Naive thymus-derived CD8-positive, alpha-beta T cell (primary cell): ENCODE data around the gene CHST3. TPM values are rescaled to one million over a fixed set of nuclear protein-coding genes. Genes with fewer than 3 reads are reported as not detected.
A peak's percentile ranks its signal among the peaks of the same experiment; 100 is the strongest.

Source experiments
- ATAC-seq, 2 donors: fragments of 150-1000 bp; cut with Tn5 transposase in 1 of 2; sonication (Bioruptor Pico), chemical (Tn5 transposase) in 1 of 2; 1 replicate in 1 of 2; 2 replicates in 1 of 2; pipeline ENCODE4 v1.10.0; 2021; ENCODE audit warnings: mild to moderate bottlenecking in 2 of 2, moderate library complexity in 2 of 2
- POLR2A ChIA-PET: fragments of 350-600 bp; sonication (Branson Sonifier 250); formaldehyde crosslinking; loops from one replicate; lab custom pipeline; 2021; ENCODE audit warnings: antibody characterized with exemption; lab: Charles Lee
- DNase-seq, 10 donors: peaks; one replicate each; pipeline versions ENCODE4 v3.0.0 to v3.0.0-alpha.2; 2020 to 2022
- H3K27ac Mint-ChIP-seq, 10 donors: one replicate each; pipeline ENCODE4 v1.8.0; 2020 to 2022; ENCODE audit warnings: mild to moderate bottlenecking in 10 of 10, mixed read lengths in 10 of 10, moderate library complexity in 4 of 10, inconsistent platforms in 1 of 10
- H3K27me3 Mint-ChIP-seq, 5 donors: one replicate each; pipeline ENCODE4 v1.8.0; 2021 to 2022; ENCODE audit warnings: mixed read lengths in 5 of 5
- H3K36me3 Mint-ChIP-seq, 3 donors: one replicate each; pipeline ENCODE4 v1.8.0; 2020 to 2022; ENCODE audit warnings: mixed read lengths in 3 of 3, mild to moderate bottlenecking in 2 of 3, inconsistent platforms in 1 of 3
- H3K4me1 Mint-ChIP-seq, 4 donors: one replicate each; pipeline ENCODE4 v1.8.0; 2021 to 2022; ENCODE audit warnings: mixed read lengths in 4 of 4
- H3K4me3 Mint-ChIP-seq, 10 donors: one replicate each; pipeline ENCODE4 v1.8.0; 2020 to 2022; ENCODE audit warnings: mild to moderate bottlenecking in 10 of 10, mixed read lengths in 10 of 10, moderate library complexity in 6 of 10, inconsistent platforms in 1 of 10
- H3K9me3 Mint-ChIP-seq, 9 donors: one replicate each; pipeline ENCODE4 v1.8.0; 2020 to 2022; ENCODE audit warnings: mixed read lengths in 9 of 9, mild to moderate bottlenecking in 3 of 9, inconsistent platforms in 1 of 9, moderate library complexity in 1 of 9
- polyA plus RNA-seq, 3 donors: library from polyadenylated mRNA; unstranded; fragments of 300-500 nt; fragmentation: Illumina TruSeq; gene quantifications; one replicate each; pipeline ENCODE4 v1.2.3, GENCODE V29; 2021
- total RNA-seq, 8 experiments: library from RNA in 2 of 8; stranded (reverse) in 2 of 8; gene quantifications; one replicate each; pipeline ENCODE4 v1.2.3 and lab custom pipeline; 2021 to 2026

Gene CHST3
- total and polyA plus RNA-seq, 5 experiments from 2014 or later: not detected

GRCh38 chr10:72013202-72013945 is 49.2 kb downstream of the CHST3 start:
- Mint-ChIP-seq H3K4me1 (no peaks in the 10 kb centered on the region), H3K27ac (no peak overlapping the region), H3K36me3 (no peaks in the 10 kb centered on the region), H3K9me3 (no peaks in the 10 kb centered on the region), H3K4me3 (no peak overlapping the region), H3K27me3 (peaks cover 0 to 7% (median 1%) of the 10 kb centered on the region in 5 donors)
- DNase-seq (no peak), ATAC-seq (no peak)
- POLR2A ChIA-PET: no interaction called here

- no peak overlapping the region for H3K4me3 Mint-ChIP-seq
- H3K9me3 Mint-ChIP-seq: no peaks in the 10 kb centered on the region
- H3K27ac Mint-ChIP-seq: no peak overlapping the region
- ATAC-seq (no peak), DNase-seq (no peak)
- H3K4me1 Mint-ChIP-seq: no peaks in the 10 kb centered on the region
- POLR2A ChIA-PET: no interaction called here
- H3K36me3 Mint-ChIP-seq: no peaks in the 10 kb centered on the region
- peaks cover 0 to 7% (median 1%) of the 10 kb centered on the region in 5 donors for H3K27me3 Mint-ChIP-seq
Measured at GRCh38 chr10:72014197-72014596, 50.0 kb downstream of the CHST3 start.

GRCh38 chr10:72014785-72015480 is 50.7 kb downstream of the CHST3 start:
- Mint-ChIP-seq H3K27me3 (peaks cover 0 to 7% (median 1%) of the 10 kb centered on the region in 5 donors), H3K4me1 (no peaks in the 10 kb centered on the region), H3K27ac (no peak overlapping the region), H3K36me3 (no peaks in the 10 kb centered on the region), H3K4me3 (no peak overlapping the region), H3K9me3 (no peaks in the 10 kb centered on the region)
- DNase-seq: no peak
- POLR2A ChIA-PET: no interaction called here
- no peak for ATAC-seq

- Mint-ChIP-seq H3K27me3 (peaks cover 0 to 7% (median 1%) of the 10 kb centered on the region in 5 donors), H3K9me3 (no peaks in the 10 kb centered on the region), H3K4me3 (no peak overlapping the region), H3K4me1 (peaks cover 0 to under 1% (median under 1%) of the 10 kb centered on the region in 4 donors), H3K36me3 (no peaks in the 10 kb centered on the region), H3K27ac (peak overlapping the region in 1 of 10 donors; percentile 38)
- DNase-seq: no peak
- POLR2A ChIA-PET: interaction anchor here (0.7 kb wide), 1 partner anchor 20 kb away, joined by 3 read pairs; no protein-coding TSS in a partner anchor
- ATAC-seq: no peak
Measured at GRCh38 chr10:72015841-72016240, 51.6 kb downstream of the CHST3 start.

GRCh38 chr10:72016608-72017300 is 52.6 kb downstream of the CHST3 start:
- H3K9me3 Mint-ChIP-seq: no peaks in the 10 kb centered on the region
- no peak overlapping the region for H3K27ac Mint-ChIP-seq
- ATAC-seq: no peak

GRCh38 chr10:72019085-72019876 is 55.1 kb downstream of the CHST3 start:
- H3K27me3 Mint-ChIP-seq: peaks cover 0 to 7% (median 0%) of the 10 kb centered on the region in 5 donors
- ATAC-seq (no peak), DNase-seq (no peak)
- no peaks in the 10 kb centered on the region for H3K36me3 Mint-ChIP-seq
- no peak overlapping the region for H3K27ac Mint-ChIP-seq
- POLR2A ChIA-PET: no interaction called here
- H3K4me3 Mint-ChIP-seq: no peak overlapping the region
- no peaks in the 10 kb centered on the region for H3K9me3 Mint-ChIP-seq
- peaks cover 0 to 5% (median 3%) of the 10 kb centered on the region in 4 donors for H3K4me1 Mint-ChIP-seq

More at GRCh38 chr10:72016608-72017300, 52.6 kb downstream of the CHST3 start:
- Mint-ChIP-seq H3K4me3 (no peak overlapping the region), H3K4me1 (peaks cover 0 to 5% (median 3%) of the 10 kb centered on the region in 4 donors), H3K27me3 (peaks cover 0 to 7% (median 1%) of the 10 kb centered on the region in 5 donors), H3K36me3 (no peaks in the 10 kb centered on the region)
- no peak for DNase-seq
- POLR2A ChIA-PET: no interaction called here

- ATAC-seq (no peak), DNase-seq (no peak)
- Mint-ChIP-seq H3K9me3 (no peaks in the 10 kb centered on the region), H3K4me1 (peaks cover 0 to 5% (median 3%) of the 10 kb centered on the region in 4 donors), H3K4me3 (no peak overlapping the region), H3K36me3 (no peaks in the 10 kb centered on the region), H3K27me3 (peaks cover 0 to 7% (median 0%) of the 10 kb centered on the region in 5 donors), H3K27ac (peak overlapping the region in 1 of 10 donors; percentile 9)
- POLR2A ChIA-PET: no interaction called here
Measured at GRCh38 chr10:72020914-72021809, 57.0 kb downstream of the CHST3 start.

- POLR2A ChIA-PET: no interaction called here
- no peak for ATAC-seq
Measured at GRCh38 chr10:72022228-72022627, 58.0 kb downstream of the CHST3 start.

GRCh38 chr10:72024596-72024995 is 60.4 kb downstream of the CHST3 start:
- ATAC-seq: no peak
- no peak for DNase-seq
- Mint-ChIP-seq H3K27me3 (peaks cover 0 to 3% (median 0%) of the 10 kb centered on the region in 5 donors), H3K27ac (peak overlapping the region in 1 of 10 donors; percentile 87), H3K4me3 (no peak overlapping the region), H3K9me3 (no peaks in the 10 kb centered on the region), H3K36me3 (no peaks in the 10 kb centered on the region), H3K4me1 (peaks cover 0 to 5% (median 3%) of the 10 kb centered on the region in 4 donors)
- POLR2A ChIA-PET: no interaction called here

More at GRCh38 chr10:72022228-72022627, 58.0 kb downstream of the CHST3 start:
- no peak for DNase-seq
- H3K4me3 Mint-ChIP-seq: no peak overlapping the region
- H3K27ac Mint-ChIP-seq: no peak overlapping the region
- H3K9me3 Mint-ChIP-seq: no peaks in the 10 kb centered on the region
- no peaks in the 10 kb centered on the region for H3K36me3 Mint-ChIP-seq
- H3K27me3 Mint-ChIP-seq: peaks cover 0 to 7% (median 0%) of the 10 kb centered on the region in 5 donors
- peaks cover 0 to 5% (median 3%) of the 10 kb centered on the region in 4 donors for H3K4me1 Mint-ChIP-seq

GRCh38 chr10:72025400-72025799 is 61.2 kb downstream of the CHST3 start:
- POLR2A ChIA-PET: interaction anchor here (0.7 kb wide), 1 partner anchor 92 kb away, joined by 3 read pairs; no protein-coding TSS in a partner anchor
- H3K36me3 Mint-ChIP-seq: no peaks in the 10 kb centered on the region
- no peak for ATAC-seq
- H3K27ac Mint-ChIP-seq: peak overlapping the region in 1 of 10 donors; percentile 54
- H3K4me1 Mint-ChIP-seq: peaks cover 0 to 5% (median 3%) of the 10 kb centered on the region in 4 donors
- no peak for DNase-seq
- H3K27me3 Mint-ChIP-seq: peaks cover 0 to 4% (median 0%) of the 10 kb centered on the region in 5 donors
- no peak overlapping the region for H3K4me3 Mint-ChIP-seq
- H3K9me3 Mint-ChIP-seq: no peaks in the 10 kb centered on the region

GRCh38 chr10:72025832-72026231 is 61.6 kb downstream of the CHST3 start:
- Mint-ChIP-seq H3K9me3 (no peaks in the 10 kb centered on the region), H3K4me3 (no peak overlapping the region), H3K36me3 (no peaks in the 10 kb centered on the region), H3K27ac (no peak overlapping the region), H3K27me3 (peaks cover 0 to 5% (median 0%) of the 10 kb centered on the region in 5 donors), H3K4me1 (peaks cover 0 to 5% (median 3%) of the 10 kb centered on the region in 4 donors)
- DNase-seq (no peak), ATAC-seq (no peak)
- POLR2A ChIA-PET: no interaction called here
